GM12892 (cell line): ENCODE data around the gene TTC33.

Experiments used
- POLR2A ChIP-seq: IDR thresholded peaks from 2 replicates; pipeline ENCODE4 v1.6.1; 2011; ENCODE audit warnings: low read depth, low read length, control low read depth
- POLR2AphosphoS5 ChIP-seq: IDR thresholded peaks from 2 replicates; pipeline ENCODE4 v1.6.1; 2011; ENCODE audit warnings: low read depth, low read length, control low read depth
- TAF1 ChIP-seq: IDR thresholded peaks from 2 replicates; pipeline ENCODE4 v1.6.1; 2011; ENCODE audit warnings: low read depth, mild to moderate bottlenecking, control low read depth, low read length, borderline replicate concordance

DNA sequence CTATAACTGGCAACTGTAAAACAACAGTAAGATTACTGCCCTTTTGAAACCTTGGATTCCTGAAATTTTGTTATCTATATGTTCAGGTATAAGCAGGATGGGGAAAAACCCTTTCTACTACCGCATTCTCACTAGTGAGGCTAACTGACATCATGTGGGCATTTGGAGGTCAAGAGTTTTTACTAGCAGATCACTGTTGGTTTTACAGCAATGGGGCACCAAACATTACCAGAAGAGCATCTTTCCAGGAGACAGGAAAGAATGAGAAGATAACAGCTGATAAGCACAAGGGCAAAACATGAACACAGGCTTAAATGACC lies 20.9 kb upstream of the TTC33 start:
- TF ChIP-seq TAF1 (no peak), POLR2AphosphoS5 (no peak), POLR2A (no peak)
